Measurements from ENCODE around the gene EGFR. TPM values are rescaled to one million over a fixed set of nuclear protein-coding genes. Genes with fewer than 3 reads are reported as not detected.

EGFR gene
- total RNA-seq, 1 donor from 2014 or later = 23.4 TPM

DNA sequence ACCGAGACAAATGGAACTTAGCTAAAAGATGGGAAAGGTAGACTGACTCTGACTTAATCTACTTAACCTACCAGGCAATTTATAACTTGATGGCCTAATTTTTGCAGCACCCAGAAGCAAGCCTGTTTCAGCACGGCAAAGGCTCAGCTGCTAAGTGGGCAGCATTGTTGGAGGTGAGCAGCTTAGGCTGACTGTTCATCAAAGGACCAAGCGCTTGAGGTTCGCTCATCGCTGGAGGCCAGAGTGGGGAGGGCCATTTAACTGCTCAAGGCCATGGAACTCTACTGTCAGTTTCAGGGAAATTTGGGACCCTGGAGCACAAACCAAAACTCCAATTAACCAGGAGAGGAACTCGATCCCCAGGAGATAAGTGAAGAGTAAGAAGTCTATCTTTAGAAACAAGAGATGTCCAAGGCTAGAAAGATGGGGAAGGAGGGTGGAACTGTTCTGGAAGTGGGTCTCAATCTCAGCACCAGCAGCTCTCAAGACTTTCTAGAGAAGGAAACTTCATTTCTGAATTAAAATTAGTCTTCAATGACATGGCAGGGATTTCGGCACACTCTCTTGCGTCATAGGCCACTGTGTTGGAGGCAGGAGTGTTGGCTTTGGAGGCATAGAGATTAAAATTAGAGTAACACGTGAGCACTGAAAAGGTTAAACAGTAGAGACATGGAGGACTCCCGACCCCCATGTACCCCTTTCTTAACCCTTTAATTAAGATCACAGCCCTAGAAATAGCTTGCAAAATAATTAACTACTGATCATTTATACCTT, 43.1 kb downstream of the EGFR start:
- no peak for DNase-seq (ENCODE audit: low spot score)

- no peak for DNase-seq (ENCODE audit: low spot score)
Observed at GRCh38 chr7:55063061-55063460, 44.2 kb downstream of the EGFR start.

DNA sequence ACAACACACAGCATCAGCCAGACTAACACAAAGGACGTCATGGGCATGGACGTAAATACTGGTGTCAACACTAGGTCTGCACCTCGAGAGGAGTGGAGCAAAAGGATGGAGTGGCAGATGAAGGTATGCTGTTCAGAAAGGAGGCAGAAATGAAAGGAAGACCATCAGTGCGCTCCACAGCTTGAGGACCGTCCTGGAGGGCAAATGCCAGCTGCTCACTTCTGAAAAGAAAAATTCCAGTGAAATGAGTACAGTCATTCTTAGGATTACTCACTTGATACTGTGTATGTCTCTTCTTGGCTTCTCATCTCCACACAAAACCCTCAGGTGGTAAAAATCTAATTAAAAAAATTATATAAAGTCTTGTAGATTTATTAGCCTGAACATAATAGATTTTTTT, 44.8 kb downstream of the EGFR start:
- DNase-seq (ENCODE audit: low spot score) = no peak

- peak; percentile 94 for DNase-seq (ENCODE audit: low spot score)
Observed at GRCh38 chr7:55065079-55065478, 46.3 kb downstream of the EGFR start.

GRCh38 chr7:55065511-55066229, 46.9 kb downstream of the EGFR start:
- DNase-seq (ENCODE audit: low spot score) = peak; percentile 89

- peak; percentile 29 for DNase-seq (ENCODE audit: low spot score)
Observed at GRCh38 chr7:55066524-55066923, 47.7 kb downstream of the EGFR start.

- no peak for DNase-seq (ENCODE audit: low spot score)
Observed at GRCh38 chr7:55066938-55067337, 48.1 kb downstream of the EGFR start.

GRCh38 chr7:55067748-55068147, 48.9 kb downstream of the EGFR start:
- no peak for DNase-seq (ENCODE audit: low spot score)

DNA sequence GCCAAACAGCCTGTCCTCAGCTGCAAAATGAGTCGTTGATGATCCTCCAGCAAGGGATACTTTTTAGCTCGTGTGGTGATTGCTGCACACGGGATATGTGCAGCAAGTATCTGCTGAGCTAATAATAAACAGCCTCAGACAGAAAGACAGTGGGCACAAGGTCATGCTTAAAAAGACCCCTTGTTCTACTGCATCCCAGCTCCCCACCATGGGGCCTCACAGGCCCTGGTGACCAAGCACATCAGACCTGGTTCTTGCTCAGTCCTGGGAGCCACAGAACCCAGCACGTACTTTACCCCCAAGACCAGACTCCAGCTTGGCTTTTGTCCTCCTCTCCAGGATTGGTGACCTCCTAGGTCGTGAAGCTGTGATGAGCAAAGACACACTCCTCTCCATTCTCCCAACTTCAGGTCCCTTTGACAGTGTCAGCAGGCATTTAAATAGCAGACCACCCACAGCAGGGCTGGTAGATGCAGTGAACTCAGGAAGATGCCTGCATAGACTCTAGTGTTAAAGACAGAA, 50.5 kb downstream of the EGFR start:
- no peak for DNase-seq (ENCODE audit: low spot score)

- DNase-seq (ENCODE audit: low spot score) = no peak
Observed at GRCh38 chr7:55070271-55070743, 51.5 kb downstream of the EGFR start.

- no peak for DNase-seq (ENCODE audit: low spot score)
Observed at GRCh38 chr7:55070854-55071253, 52.0 kb downstream of the EGFR start.

GRCh38 chr7:55071411-55072175, 52.8 kb downstream of the EGFR start:
- peak; percentile 42 for DNase-seq (ENCODE audit: low spot score)

- no peak for DNase-seq (ENCODE audit: low spot score)
Observed at GRCh38 chr7:55072251-55072650, 53.4 kb downstream of the EGFR start.

DNA sequence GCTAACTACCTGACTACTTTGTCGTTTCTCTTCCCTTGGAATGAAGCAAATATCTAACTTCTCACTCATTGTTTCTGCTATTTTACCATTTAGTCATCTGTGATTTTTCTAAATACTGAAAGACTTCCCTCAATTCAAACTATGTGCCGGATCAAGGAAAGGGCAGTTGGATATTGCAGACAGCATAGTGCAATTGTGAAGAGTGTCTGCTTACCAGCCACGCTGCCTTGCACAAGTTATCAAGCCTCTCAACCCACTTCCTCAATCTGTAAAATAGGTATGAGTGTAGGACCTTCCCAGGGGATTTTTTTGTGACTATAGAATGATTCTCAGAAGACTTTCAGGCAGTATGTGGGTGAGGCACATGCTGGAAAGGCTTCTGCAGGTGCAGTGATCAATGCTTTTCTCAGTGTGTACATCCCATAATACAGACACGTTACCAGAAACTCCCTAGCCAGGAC, 54.3 kb downstream of the EGFR start:
- DNase-seq (ENCODE audit: low spot score) = no peak

DNA sequence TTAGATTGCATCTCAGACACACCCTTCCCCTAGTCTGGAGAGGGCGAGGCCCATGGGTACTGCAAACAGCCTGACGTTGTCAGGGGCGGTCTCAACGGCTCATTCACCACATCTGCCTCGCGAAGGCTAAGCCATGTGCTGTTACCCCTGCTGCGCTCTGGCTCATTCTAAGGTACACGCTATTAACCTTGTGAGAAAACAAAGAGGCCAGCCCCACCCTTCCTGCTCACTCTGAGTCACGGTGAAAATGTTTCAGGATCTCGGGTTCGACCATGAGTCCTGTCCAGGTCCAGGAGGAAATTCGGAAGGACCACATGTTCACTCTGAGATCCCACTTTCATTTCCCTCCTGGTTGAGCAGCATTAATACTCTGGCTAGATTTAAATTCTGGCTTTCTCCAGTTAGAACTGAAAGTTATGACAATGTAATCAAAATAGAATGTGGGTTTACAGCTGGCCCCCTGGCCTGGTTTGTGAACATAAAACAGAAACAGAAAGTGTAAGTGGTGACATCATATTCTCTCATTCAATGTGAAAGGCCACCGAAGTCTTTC, 55.2 kb downstream of the EGFR start:
- peak; percentile 52 for DNase-seq (ENCODE audit: low spot score)

GRCh38 chr7:55075464-55076021, 56.7 kb downstream of the EGFR start:
- no peak for DNase-seq (ENCODE audit: low spot score)

DNA sequence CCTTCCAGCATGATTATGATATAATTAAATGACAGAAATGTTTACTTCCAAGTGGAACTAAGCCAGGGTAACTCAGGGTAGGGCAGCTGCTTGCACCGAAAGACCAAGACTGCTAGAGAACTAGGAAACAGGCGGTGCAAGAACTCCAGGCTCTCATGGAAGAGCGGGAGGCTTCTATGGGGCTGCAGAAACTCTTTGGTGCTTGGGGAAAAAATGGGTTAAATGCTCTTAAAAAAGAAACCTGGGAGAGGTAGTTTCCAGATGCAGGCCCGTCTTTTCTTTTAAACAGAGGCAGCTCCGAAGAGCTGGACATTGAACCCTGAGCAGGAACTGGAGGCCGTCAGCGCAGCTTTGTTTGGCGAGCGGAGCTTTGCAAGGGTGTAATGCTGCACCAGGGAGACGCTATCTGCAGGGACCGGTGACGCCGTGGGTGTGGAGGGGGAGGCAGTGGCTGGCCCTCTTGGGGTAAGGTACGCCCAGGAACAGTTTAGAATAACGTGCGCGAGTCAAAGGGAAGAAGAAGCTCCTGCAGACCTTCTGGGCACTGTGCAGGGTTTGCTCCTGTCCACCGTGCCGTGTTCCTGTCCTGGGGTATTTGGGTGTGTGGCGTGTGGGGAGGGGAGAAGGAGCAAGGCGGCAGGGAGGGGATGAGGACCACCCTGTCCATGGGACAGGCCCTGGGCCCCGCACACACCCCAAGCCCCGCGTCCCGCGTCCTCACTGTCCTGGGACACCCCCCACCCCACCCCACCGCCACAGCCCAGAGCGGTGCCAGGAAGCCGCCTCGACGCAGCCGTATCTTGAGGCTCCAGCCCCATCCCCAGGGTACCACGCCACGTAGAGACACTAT, 59.0 kb downstream of the EGFR start:
- DNase-seq (ENCODE audit: low spot score) = no peak

DNA sequence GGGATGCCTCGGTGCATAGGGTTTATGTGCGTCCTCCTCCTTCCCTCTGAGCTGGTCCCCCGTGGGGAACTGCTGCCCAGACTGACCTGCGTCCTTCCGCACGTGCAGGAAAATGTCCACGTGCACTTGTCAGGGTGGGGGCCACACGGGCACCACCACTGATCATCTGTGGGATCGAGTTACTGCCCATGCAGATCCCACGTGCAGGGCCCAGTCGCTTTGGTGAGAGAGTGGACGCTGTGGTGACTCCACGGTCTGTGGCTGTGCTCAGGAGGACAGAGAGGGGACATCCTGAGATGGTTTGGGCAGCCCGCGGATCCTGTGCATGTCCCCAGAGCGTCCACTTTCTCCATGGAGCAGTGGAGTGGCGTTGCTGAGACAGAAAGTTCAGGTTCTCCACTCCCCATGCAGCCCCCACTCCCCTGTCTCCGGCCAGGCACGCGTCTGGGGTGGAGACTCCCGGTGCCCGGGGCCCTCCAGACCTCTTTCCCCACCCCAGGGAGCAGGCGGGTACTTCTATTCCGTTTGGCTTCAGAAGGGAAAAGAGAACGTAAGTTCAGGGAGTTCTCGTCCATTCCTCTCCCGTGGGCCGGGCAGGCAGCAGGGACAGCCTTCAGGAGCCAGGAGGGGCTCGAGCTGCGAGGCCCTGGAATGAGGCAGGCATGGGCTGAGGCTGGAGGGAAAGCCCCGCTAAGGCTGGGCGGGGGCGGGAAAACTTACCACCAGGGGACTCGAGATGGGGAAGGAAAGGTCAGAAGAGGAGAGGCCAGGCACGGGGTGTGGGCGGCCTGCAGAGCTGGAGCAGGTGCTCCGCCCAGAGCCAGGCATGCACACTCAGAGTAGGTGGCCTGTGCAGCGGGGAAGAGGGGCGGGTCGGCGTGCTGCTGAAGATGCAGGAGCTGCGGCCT, 59.9 kb downstream of the EGFR start:
- DNase-seq (ENCODE audit: low spot score) = no peak

GRCh38 chr7:55080000-55080623, 61.3 kb downstream of the EGFR start:
- DNase-seq (ENCODE audit: low spot score) = no peak
